DOHH2 (cell line): ENCODE data around the gene ABCA4.

Experiments used
- H3F3A ChIP-seq: fragments of 200-600 bp; sonication (generic), shearing (Covaris generic); 2 replicates; pipeline ENCODE4 v1.6.0; 2016; ENCODE audit warnings: antibody characterized with exemption, mild to moderate bottlenecking; ENCODE audit not compliant: control insufficient read depth, insufficient read depth
- H3K27ac ChIP-seq: fragments of 200-600 bp; sonication (generic); 2 replicates; pipeline ENCODE4 v1.5.1; 2014; ENCODE audit warnings: low read depth, mild to moderate bottlenecking, low read length, moderate library complexity
- H3K27me3 ChIP-seq: fragments of 200-600 bp; sonication (generic); 2 replicates; pipeline ENCODE4 v1.6.1; 2014; ENCODE audit warnings: mild to moderate bottlenecking, low read length, mixed read lengths; ENCODE audit not compliant: control insufficient read depth
- H3K36me3 ChIP-seq: fragments of 200-600 bp; sonication (generic); 2 replicates; pipeline ENCODE4 v1.6.1; 2014; ENCODE audit warnings: mild to moderate bottlenecking, low read length, moderate library complexity, mixed read lengths; ENCODE audit not compliant: control insufficient read depth
- H3K4me1 ChIP-seq: fragments of 200-600 bp; sonication (generic); 2 replicates; pipeline ENCODE4 v1.6.1; 2014; ENCODE audit warnings: mild to moderate bottlenecking, low read length, mixed read lengths; ENCODE audit not compliant: control insufficient read depth
- H3K4me2 ChIP-seq: fragments of 200-600 bp; sonication (generic); 2 replicates; pipeline ENCODE4 v1.6.0; 2014; ENCODE audit warnings: mild to moderate bottlenecking, low read length, moderate library complexity
- H3K4me3 ChIP-seq: fragments of 200-600 bp; sonication (generic); 2 replicates; pipeline ENCODE4 v1.5.1; 2014; ENCODE audit warnings: mild to moderate bottlenecking, low read length, mixed read lengths
- H3K79me2 ChIP-seq: fragments of 200-600 bp; sonication (generic); 2 replicates; pipeline ENCODE4 v1.6.1; 2014; ENCODE audit warnings: mild to moderate bottlenecking, low read length, mixed read lengths; ENCODE audit not compliant: control insufficient read depth
- H3K9me2 ChIP-seq: fragments of 200-600 bp; sonication (generic); replicated peaks from 2 replicates; pipeline ENCODE4 v1.6.1; 2014; ENCODE audit warnings: mild to moderate bottlenecking, low read length, mixed read lengths; ENCODE audit not compliant: control insufficient read depth
- H3K9me3 ChIP-seq: fragments of 200-600 bp; sonication (generic); 2 replicates; pipeline ENCODE4 v1.6.1; 2014; ENCODE audit warnings: antibody characterized with exemption, low read length, mixed read lengths; ENCODE audit not compliant: control insufficient read depth, insufficient read depth
- H4K20me1 ChIP-seq: fragments of 200-600 bp; sonication (generic); 2 replicates; pipeline ENCODE4 v1.6.0; 2014; ENCODE audit warnings: low read depth, mild to moderate bottlenecking, antibody characterized with exemption, low read length, moderate library complexity; ENCODE audit not compliant: control insufficient read depth, insufficient read depth
- CTCF ChIP-seq: fragments of 200-600 bp; sonication (generic); IDR thresholded peaks from one replicate; pipeline ENCODE4 v1.5.1; 2014; ENCODE audit warnings: antibody characterized with exemption, mild to moderate bottlenecking, low read depth, low read length; ENCODE audit not compliant: poor library complexity, severe bottlenecking
- EZH2phosphoT487 ChIP-seq: fragments of 200-600 bp; sonication (generic); IDR thresholded peaks from 2 replicates; pipeline ENCODE4 v1.6.1; 2017; ENCODE audit warnings: borderline replicate concordance, mild to moderate bottlenecking, antibody characterized with exemption, low read length, moderate library complexity, mixed read lengths

Gene ABCA4

GRCh38 chr1:94025383-94026340 is 95.3 kb downstream of the ABCA4 start:
- no peaks in the 10 kb centered on the region for H3K4me1 ChIP-seq
- H3F3A ChIP-seq = no peaks in the 10 kb centered on the region
- H4K20me1 ChIP-seq = no peaks in the 10 kb centered on the region
- H3K9me3 ChIP-seq = no peaks in the 10 kb centered on the region
- TF ChIP-seq CTCF (peak; percentile 72), EZH2phosphoT487 (no peak)
- no peaks in the 10 kb centered on the region for H3K9me2 ChIP-seq
- no peaks in the 10 kb centered on the region for H3K79me2 ChIP-seq
- peaks cover 2% of the 10 kb centered on the region; the same call in 1 of the 2 replicates for H3K27me3 ChIP-seq
- no peak overlapping the region for H3K4me2 ChIP-seq
- H3K4me3 ChIP-seq = no peak overlapping the region
- no peak overlapping the region for H3K27ac ChIP-seq
- H3K36me3 ChIP-seq = no peaks in the 10 kb centered on the region

- Histone ChIP-seq H3K4me3 (no peak overlapping the region), H3K4me2 (no peak overlapping the region), H3K27ac (no peak overlapping the region), H3K79me2 (no peaks in the 10 kb centered on the region), H3K27me3 (peaks cover 2% of the 10 kb centered on the region; the same call in 1 of the 2 replicates), H3K4me1 (no peaks in the 10 kb centered on the region), H3F3A (no peaks in the 10 kb centered on the region), H4K20me1 (no peaks in the 10 kb centered on the region), H3K9me2 (no peaks in the 10 kb centered on the region), H3K36me3 (no peaks in the 10 kb centered on the region), H3K9me3 (no peaks in the 10 kb centered on the region)
- TF ChIP-seq CTCF (no peak), EZH2phosphoT487 (no peak)
Observed at GRCh38 chr1:94024104-94024792, 96.7 kb downstream of the ABCA4 start.

- H3K4me1 ChIP-seq = no peaks in the 10 kb centered on the region
- H3K36me3 ChIP-seq = no peaks in the 10 kb centered on the region
- H3K27me3 ChIP-seq = peaks cover 2% of the 10 kb centered on the region
- no peak overlapping the region for H3K4me2 ChIP-seq
- H3K9me3 ChIP-seq = no peaks in the 10 kb centered on the region
- no peak overlapping the region for H3K4me3 ChIP-seq
- H4K20me1 ChIP-seq = no peaks in the 10 kb centered on the region
- H3F3A ChIP-seq = no peaks in the 10 kb centered on the region
- TF ChIP-seq EZH2phosphoT487 = no peak
- no peak for TF ChIP-seq CTCF
- H3K27ac ChIP-seq = no peak overlapping the region
- H3K9me2 ChIP-seq = no peaks in the 10 kb centered on the region
- H3K79me2 ChIP-seq = no peaks in the 10 kb centered on the region
Observed at GRCh38 chr1:94022471-94023189, 98.3 kb downstream of the ABCA4 start.
